Neural progenitor cell (in vitro differentiated cells): ENCODE measurements around the gene FAM98C.

Experiments
- EZH2 ChIP-seq: fragments of 200-600 bp; sonication (generic); IDR thresholded peaks from 2 replicates; pipeline ENCODE4 v1.6.1; 2017; ENCODE audit warnings: antibody characterized with exemption, mild to moderate bottlenecking, moderate library complexity
- TF ChIP-seq, protein P1 (sequence below): fragments of 200-600 bp; sonication (generic); IDR thresholded peaks from 2 replicates; pipeline ENCODE4 v1.5.1; 2017; ENCODE audit warnings: antibody characterized with exemption, mild to moderate bottlenecking

- TF ChIP-seq, protein P1, sequence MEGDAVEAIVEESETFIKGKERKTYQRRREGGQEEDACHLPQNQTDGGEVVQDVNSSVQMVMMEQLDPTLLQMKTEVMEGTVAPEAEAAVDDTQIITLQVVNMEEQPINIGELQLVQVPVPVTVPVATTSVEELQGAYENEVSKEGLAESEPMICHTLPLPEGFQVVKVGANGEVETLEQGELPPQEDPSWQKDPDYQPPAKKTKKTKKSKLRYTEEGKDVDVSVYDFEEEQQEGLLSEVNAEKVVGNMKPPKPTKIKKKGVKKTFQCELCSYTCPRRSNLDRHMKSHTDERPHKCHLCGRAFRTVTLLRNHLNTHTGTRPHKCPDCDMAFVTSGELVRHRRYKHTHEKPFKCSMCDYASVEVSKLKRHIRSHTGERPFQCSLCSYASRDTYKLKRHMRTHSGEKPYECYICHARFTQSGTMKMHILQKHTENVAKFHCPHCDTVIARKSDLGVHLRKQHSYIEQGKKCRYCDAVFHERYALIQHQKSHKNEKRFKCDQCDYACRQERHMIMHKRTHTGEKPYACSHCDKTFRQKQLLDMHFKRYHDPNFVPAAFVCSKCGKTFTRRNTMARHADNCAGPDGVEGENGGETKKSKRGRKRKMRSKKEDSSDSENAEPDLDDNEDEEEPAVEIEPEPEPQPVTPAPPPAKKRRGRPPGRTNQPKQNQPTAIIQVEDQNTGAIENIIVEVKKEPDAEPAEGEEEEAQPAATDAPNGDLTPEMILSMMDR: no peak
- TF ChIP-seq EZH2: no peak
Observed at GRCh38 chr19:38359242-38360021, 43.5 kb upstream of the FAM98C start.
